WTC11 (cell line): Measurements from ENCODE around the gene SMAD6. TPM values are rescaled to one million over a fixed set of nuclear protein-coding genes. Genes with fewer than 3 reads are reported as not detected.

Experiments used
- ATAC-seq: fragments of 200-7000 bp; cut with Tn5 transposase; 2 replicates; pipeline ENCODE4 v1.10.0; 2021; ENCODE audit warnings: mild to moderate bottlenecking, moderate library complexity
- CTCF ChIA-PET: fragments of 300-600 bp; sonication (Branson Sonifier 250); formaldehyde crosslinking; loops from one replicate; lab custom pipeline; 2021; ENCODE audit warnings: antibody characterized with exemption; lab: Charles Lee
- POLR2A ChIA-PET: fragments of 350-600 bp; sonication (Branson Sonifier 250); formaldehyde crosslinking; loops from one replicate; lab custom pipeline; 2021; ENCODE audit warnings: antibody characterized with exemption; lab: Charles Lee
- DNase-seq: peaks from one replicate; pipeline ENCODE4 v3.0.0; 2021; ENCODE audit warnings: low spot score
- H3K27ac Mint-ChIP-seq: 2 replicates; pipeline ENCODE4 v1.8.0; 2021; ENCODE audit warnings: mixed read lengths
- H3K27me3 Mint-ChIP-seq: 2 replicates; pipeline ENCODE4 v1.8.0; 2021; ENCODE audit warnings: low read depth, mild to moderate bottlenecking, moderate library complexity, mixed read lengths
- H3K36me3 Mint-ChIP-seq: 2 replicates; pipeline ENCODE4 v1.8.0; 2021; ENCODE audit warnings: mixed read lengths
- H3K4me1 Mint-ChIP-seq: 2 replicates; pipeline ENCODE4 v1.8.0; 2022; ENCODE audit warnings: mixed read lengths
- H3K4me3 Mint-ChIP-seq: 2 replicates; pipeline ENCODE4 v1.8.0; 2021; ENCODE audit warnings: mild to moderate bottlenecking, moderate library complexity, mixed read lengths
- H3K9me3 Mint-ChIP-seq: 2 replicates; pipeline ENCODE4 v1.8.0; 2021; ENCODE audit warnings: mixed read lengths
- ELF4 ChIP-seq: sonication (generic); formaldehyde crosslinking; IDR thresholded peaks from 2 replicates; pipeline ENCODE4 v1.8.1; 2022; ENCODE audit warnings: low read depth, mild to moderate bottlenecking, moderate library complexity, missing genetic modification reagents
- FOXJ3 ChIP-seq: sonication (generic); formaldehyde crosslinking; IDR thresholded peaks from 2 replicates; pipeline ENCODE4 v1.9.0; 2021; ENCODE audit warnings: missing genetic modification reagents, mild to moderate bottlenecking, borderline replicate concordance
- GTF2I ChIP-seq: fragments of 250-450 bp; sonication (Bioruptor Pico); conservative IDR thresholded peaks from 2 replicates; pipeline ENCODE4 v1.4.0; 2021; ENCODE audit warnings: mild to moderate bottlenecking
- NFE2L1 ChIP-seq: sonication (generic); formaldehyde crosslinking; IDR thresholded peaks from 2 replicates; pipeline ENCODE4 v1.8.1; 2023; ENCODE audit warnings: missing genetic modification reagents
- NFYB ChIP-seq: sonication (generic); formaldehyde crosslinking; conservative IDR thresholded peaks from 2 replicates; pipeline ENCODE4 v1.8.0; 2022; ENCODE audit warnings: low read depth, missing genetic modification reagents
- PRRX2 ChIP-seq: fragments of 250-450 bp; sonication (Bioruptor Pico); IDR thresholded peaks from 2 replicates; pipeline ENCODE4 v1.8.0; 2021; ENCODE audit warnings: mild to moderate bottlenecking
- SMAD4 ChIP-seq: sonication (generic); formaldehyde crosslinking; IDR thresholded peaks from 2 replicates; pipeline ENCODE4 v1.8.0; 2022; ENCODE audit warnings: mild to moderate bottlenecking, missing genetic modification reagents
- TP53 ChIP-seq: sonication (generic); formaldehyde crosslinking; IDR thresholded peaks from 2 replicates; pipeline ENCODE4 v1.8.1; 2023; ENCODE audit warnings: mild to moderate bottlenecking, missing genetic modification reagents
- USF2 ChIP-seq: sonication (generic); formaldehyde crosslinking; IDR thresholded peaks from 2 replicates; pipeline ENCODE4 v1.8.1; 2023; ENCODE audit warnings: mild to moderate bottlenecking, missing genetic modification reagents, moderate library complexity
- ZMAT4 ChIP-seq: fragments of 250-450 bp; sonication (Bioruptor Pico); IDR thresholded peaks from 2 replicates; pipeline ENCODE4 v1.9.0; 2021; ENCODE audit warnings: mild to moderate bottlenecking
- ZNF423 ChIP-seq: fragments of 250-450 bp; sonication (Bioruptor Pico); IDR thresholded peaks from 2 replicates; pipeline ENCODE4 v2.1.2; 2022; ENCODE audit warnings: mild to moderate bottlenecking, moderate library complexity
- ZNF425 ChIP-seq: fragments of 250-450 bp; sonication (Bioruptor Pico); conservative IDR thresholded peaks from 2 replicates; pipeline ENCODE4 v1.9.0; 2021; ENCODE audit warnings: mild to moderate bottlenecking
- total RNA-seq: library from RNA; stranded (reverse); gene quantifications from 3 replicates; pipeline ENCODE4 v1.2.3, GENCODE V29; 2021
- TF ChIP-seq, protein P1 (sequence below): sonication (generic); formaldehyde crosslinking; IDR thresholded peaks from 2 replicates; pipeline ENCODE4 v1.8.0; 2022; ENCODE audit warnings: mild to moderate bottlenecking, missing genetic modification reagents
- TF ChIP-seq, protein P2 (sequence below): sonication (generic); formaldehyde crosslinking; IDR thresholded peaks from 2 replicates; pipeline ENCODE4 v1.8.1; 2023; ENCODE audit warnings: mild to moderate bottlenecking, moderate library complexity, missing genetic modification reagents

Gene SMAD6
- total RNA-seq, 1 experiment from 2014 or later, result 13.9 TPM

GRCh38 chr15:66825731-66826130, 123.7 kb downstream of the SMAD6 start (continued):
- TF ChIP-seq ZNF423 (CRISPR knock-in tag), result no peak

DNA sequence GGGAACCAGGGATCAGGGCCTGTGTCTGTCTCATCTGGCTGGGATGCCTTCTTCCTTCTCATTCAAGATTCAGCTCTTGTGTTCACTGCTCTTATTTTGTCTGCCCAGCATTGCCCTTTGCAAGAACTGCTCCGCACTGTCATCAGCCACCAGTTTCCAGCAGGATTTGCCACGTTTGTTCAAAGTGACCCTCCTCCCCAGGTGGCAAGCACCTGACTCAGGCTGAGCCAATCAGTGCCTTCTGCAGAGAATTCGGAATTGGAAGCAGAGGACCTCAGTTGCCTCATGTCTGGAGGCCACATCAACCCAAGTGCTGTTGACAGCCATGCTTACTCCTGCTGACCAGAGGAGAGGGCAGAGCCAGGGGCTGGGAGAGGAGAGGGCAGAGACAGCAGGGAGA, 124.5 kb downstream of the SMAD6 start:
- H3K4me1 Mint-ChIP-seq, result peaks cover 39% of the 10 kb centered on the region
- POLR2A ChIA-PET, result no interaction called here
- CTCF ChIA-PET, result interaction anchor here (0.7 to 1.7 kb wide), 4 partner anchors 17 to 208 kb away, joined by 3 to 9 read pairs (median 4); no protein-coding TSS in a partner anchor
- H3K36me3 Mint-ChIP-seq, result no peaks in the 10 kb centered on the region
- ATAC-seq (no peak), DNase-seq (no peak)
- no peak overlapping the region for H3K4me3 Mint-ChIP-seq
- peaks cover 18% of the 10 kb centered on the region for H3K27me3 Mint-ChIP-seq
- TF ChIP-seq TP53, result no peak
- TF ChIP-seq SMAD4 (CRISPR knock-in tag), result no peak
- TF ChIP-seq NFYB (CRISPR knock-in tag), result peak; percentile 88
- TF ChIP-seq USF2 (CRISPR knock-in tag), result peak; percentile 80
- TF ChIP-seq, protein P1, sequence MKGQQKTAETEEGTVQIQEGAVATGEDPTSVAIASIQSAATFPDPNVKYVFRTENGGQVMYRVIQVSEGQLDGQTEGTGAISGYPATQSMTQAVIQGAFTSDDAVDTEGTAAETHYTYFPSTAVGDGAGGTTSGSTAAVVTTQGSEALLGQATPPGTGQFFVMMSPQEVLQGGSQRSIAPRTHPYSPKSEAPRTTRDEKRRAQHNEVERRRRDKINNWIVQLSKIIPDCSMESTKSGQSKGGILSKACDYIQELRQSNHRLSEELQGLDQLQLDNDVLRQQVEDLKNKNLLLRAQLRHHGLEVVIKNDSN (CRISPR knock-in tag), result peak; percentile 72
- peak overlapping the region; percentile 72; the same call in 1 of the 2 replicates for H3K27ac Mint-ChIP-seq
- H3K9me3 Mint-ChIP-seq, result no peaks in the 10 kb centered on the region

GRCh38 chr15:66827039-66827697, 125.1 kb downstream of the SMAD6 start:
- H3K9me3 Mint-ChIP-seq, result no peaks in the 10 kb centered on the region
- H3K27ac Mint-ChIP-seq, result no peak overlapping the region
- H3K36me3 Mint-ChIP-seq, result no peaks in the 10 kb centered on the region
- CTCF ChIA-PET, result interaction anchor here (0.8 to 1.7 kb wide), 3 partner anchors 25 to 208 kb away, joined by 4 to 9 read pairs (median 4); no protein-coding TSS in a partner anchor
- POLR2A ChIA-PET, result interaction anchor here (0.6 kb wide), 1 partner anchor 102 kb away, joined by 3 read pairs; no protein-coding TSS in a partner anchor
- no peak overlapping the region for H3K4me3 Mint-ChIP-seq
- ATAC-seq (peak; percentile 74), DNase-seq (peak; percentile 36)
- peaks cover 18% of the 10 kb centered on the region for H3K27me3 Mint-ChIP-seq
- TF ChIP-seq ZMAT4 (CRISPR knock-in tag), result no peak
- 0 out of 2 replicates have a peak, but pooled peaks have one; percentile 57 for TF ChIP-seq ZNF425 (CRISPR knock-in tag)
- TF ChIP-seq NFE2L1 (CRISPR knock-in tag), result no peak
- no peak for TF ChIP-seq FOXJ3
- 0 out of 2 replicates have a peak, but pooled peaks have one; percentile 34 for TF ChIP-seq ZNF423 (CRISPR knock-in tag)
- TF ChIP-seq ELF4 (CRISPR knock-in tag), result no peak
- peak; percentile 84; the same call in 1 of the 2 replicates for TF ChIP-seq GTF2I (CRISPR knock-in tag)
- no peak for TF ChIP-seq PRRX2 (CRISPR knock-in tag)
- TF ChIP-seq, protein P2, sequence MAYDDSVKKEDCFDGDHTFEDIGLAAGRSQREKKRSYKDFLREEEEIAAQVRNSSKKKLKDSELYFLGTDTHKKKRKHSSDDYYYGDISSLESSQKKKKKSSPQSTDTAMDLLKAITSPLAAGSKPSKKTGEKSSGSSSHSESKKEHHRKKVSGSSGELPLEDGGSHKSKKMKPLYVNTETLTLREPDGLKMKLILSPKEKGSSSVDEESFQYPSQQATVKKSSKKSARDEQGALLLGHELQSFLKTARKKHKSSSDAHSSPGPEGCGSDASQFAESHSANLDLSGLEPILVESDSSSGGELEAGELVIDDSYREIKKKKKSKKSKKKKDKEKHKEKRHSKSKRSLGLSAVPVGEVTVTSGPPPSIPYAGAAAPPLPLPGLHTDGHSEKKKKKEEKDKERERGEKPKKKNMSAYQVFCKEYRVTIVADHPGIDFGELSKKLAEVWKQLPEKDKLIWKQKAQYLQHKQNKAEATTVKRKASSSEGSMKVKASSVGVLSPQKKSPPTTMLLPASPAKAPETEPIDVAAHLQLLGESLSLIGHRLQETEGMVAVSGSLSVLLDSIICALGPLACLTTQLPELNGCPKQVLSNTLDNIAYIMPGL, result no peak
- H3K4me1 Mint-ChIP-seq, result peaks cover 39% of the 10 kb centered on the region
